ENCODE results near the gene CACNA1B.

CACNA1B gene

DNA sequence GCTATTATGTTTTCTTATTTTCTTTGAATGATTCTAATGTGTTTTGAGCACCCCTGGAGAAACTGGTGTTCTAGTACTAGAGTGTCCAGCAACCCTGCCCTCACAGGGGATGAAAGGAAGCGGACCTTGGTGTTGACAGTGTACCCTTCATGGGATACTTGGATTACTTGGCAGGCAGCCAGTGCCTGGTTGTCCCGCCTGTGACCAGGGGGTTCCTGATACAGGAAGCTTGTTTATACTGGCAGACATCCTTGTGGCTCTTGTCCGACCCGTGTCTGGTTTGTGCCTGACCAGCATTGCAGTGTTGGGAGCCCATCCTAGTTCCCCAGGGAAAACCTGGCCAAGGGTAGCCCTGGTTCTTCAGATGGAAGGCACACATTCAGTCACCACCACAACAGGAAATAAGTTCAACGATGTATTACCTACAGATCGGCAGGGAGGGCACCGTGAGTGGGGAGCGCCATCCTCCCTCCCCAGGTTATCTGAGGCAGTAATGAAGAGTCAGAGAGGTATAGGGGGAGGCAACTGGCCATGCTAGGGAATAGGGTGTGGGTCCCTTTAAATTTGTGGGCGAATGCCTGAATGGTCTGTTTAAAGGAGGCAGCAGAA is 47.3 kb downstream of the CACNA1B start:
- no peak for DNase-seq

DNA sequence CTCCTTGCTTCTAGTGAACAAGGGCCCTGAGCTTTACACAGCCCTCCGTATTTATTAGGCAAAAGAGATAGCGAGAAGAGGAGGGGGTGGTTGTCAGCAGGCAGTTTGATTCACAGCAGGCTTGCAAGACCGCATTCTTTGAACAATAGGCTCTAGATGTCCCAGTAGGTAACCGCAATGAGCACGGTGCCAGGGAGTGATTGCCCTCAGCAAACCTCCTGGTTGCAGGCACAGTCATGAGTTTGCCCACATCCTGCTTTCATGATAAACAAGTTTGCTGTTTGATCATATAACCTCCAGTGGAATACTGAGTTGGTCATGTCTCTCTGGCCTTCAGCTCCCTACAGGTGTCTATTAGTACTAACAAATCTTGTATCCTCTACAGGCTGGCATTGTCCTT is 66.1 kb downstream of the CACNA1B start:
- DNase-seq: no peak

DNA sequence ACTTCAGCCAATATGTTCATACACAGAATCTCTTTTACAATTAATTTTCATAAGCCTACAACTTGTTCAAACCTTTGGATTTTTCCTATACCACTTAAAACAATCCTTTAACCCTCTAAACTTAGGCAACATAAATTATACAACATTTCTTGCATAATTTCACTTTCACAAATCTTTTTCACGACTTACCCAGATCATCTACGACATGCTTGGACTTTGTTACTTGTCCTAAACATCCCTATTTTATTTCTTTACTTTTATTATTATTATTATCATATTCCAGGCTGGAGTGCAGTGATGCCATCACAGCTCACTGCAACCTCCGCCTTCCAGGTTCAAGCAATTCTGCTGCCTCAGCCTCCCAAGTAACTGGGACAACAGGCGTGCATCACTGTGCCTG is 68.0 kb downstream of the CACNA1B start:
- peak in 1 of 3 experiments; percentile 5 for DNase-seq

DNA sequence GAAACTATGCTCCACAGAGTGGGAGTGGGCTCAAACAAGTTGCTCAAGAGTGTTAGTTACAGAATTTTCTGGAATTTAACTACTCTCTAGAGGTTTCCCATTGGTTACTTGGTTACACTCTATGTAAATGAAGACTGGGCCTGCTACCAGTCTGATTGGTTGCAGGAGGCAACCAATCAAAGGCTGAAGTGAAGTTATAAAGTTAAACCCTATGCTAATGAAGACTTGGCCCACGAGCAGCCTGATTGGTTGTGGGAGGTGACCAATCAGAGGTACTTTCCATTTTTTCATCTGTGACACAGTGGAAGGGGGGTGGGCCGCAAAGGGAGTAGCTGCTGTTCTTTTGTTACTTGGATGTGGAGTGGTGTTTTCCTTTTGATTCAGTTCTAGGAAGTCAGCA is 69.4 kb downstream of the CACNA1B start:
- DNase-seq: no peak

DNA sequence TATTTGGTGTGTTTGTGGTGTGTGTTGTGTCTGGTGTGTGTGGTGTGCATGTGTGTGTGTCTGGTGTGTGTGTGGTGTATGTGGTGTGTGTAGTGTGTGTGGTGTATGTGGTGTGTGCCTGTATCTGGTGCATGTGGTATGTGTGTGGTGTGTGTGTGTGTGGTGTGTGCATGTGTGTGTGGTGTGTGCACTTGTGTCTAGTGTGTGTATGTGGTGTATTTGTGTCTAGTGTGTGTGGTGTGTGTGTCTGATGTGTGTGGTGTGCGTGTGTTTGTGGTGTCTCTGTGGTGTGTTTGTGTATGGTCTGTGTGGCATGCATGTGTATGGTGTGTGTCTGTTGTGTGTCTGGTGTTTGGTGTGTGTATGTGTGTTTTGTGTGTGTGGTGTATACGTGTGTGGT is 71.1 kb downstream of the CACNA1B start:
- no peak for DNase-seq

DNA sequence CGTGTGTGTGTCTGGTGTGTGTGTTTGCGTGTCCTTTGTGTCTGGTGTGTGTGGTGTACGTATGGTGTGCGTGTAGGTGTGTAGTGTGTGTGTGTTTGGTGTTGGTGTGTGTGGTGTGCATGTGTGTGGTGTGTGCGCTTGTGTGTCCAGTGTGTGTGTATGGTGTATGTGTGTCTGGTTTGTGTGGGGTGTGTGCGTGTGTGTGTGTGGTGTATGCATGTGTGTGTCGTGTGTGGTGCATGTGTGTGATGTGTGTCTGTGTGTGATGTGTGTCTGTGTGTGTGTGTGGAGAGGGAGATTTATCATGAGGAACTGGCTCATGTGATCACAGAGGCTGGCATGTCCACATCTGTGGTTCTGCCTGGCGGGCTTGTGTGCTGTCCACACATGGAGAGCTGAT is 71.7 kb downstream of the CACNA1B start:
- no peak for DNase-seq

DNA sequence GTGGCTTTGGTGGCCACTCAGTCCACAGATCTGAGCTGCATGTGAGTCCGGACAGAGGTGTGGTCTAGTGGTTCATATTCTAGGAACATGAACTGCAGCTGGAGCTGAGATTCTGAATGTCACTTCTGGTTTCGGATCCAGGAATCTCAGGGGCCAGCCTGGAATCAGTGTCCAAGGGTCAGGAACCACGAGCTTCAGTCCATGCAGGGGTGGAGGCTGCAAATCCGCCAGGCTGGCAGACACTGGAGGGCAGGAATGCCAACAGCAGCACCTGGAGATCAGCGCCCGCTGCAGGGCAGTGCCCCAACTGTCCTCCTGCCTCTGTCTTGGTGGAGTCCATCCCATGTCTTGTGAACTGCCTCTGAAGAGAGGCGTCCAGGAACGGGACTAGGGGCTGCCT is 73.5 kb downstream of the CACNA1B start:
- no peak for DNase-seq

DNA sequence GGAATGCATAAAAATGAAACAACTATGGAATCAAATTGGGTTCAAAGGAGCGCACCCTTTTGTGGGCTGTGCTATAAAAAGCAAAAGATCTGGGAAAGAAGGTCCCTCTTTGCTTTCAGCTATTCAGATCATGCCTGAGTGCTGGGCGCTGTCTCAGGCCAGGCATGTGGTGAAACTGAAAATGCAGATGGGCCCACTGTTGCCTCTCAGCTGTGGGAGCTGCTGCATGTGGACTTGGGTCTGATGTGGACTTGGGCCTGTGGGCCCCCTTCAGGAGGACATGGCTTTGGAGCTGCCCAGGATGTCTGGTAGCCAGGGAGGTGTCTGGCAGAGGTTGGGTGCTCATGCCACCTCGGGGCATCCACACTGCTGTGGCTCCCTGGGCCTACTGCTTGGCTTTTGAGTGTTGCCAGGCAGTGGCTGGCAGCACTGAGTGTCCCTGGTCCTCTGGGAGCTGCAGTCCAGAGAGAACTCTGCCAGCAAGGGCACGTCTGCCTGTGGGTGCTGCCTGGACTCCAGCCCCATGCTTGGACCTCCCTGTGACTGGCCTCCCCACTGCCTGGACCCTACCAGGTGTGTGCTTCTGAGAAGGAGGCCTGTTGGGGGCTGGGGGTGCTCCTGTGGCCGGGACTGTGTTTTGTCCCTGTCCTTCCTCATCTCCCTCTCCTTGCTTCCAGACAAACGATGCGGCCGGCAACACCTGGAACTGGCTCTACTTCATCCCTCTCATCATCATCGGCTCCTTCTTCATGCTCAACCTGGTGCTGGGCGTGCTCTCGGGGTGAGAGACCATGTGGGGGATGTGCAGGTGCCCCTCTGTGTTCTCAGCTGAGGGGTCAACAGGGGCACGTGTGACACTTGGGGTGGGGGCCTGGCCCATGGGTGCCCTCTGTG is 74.3 kb downstream of the CACNA1B start:
- no peak for DNase-seq

DNA sequence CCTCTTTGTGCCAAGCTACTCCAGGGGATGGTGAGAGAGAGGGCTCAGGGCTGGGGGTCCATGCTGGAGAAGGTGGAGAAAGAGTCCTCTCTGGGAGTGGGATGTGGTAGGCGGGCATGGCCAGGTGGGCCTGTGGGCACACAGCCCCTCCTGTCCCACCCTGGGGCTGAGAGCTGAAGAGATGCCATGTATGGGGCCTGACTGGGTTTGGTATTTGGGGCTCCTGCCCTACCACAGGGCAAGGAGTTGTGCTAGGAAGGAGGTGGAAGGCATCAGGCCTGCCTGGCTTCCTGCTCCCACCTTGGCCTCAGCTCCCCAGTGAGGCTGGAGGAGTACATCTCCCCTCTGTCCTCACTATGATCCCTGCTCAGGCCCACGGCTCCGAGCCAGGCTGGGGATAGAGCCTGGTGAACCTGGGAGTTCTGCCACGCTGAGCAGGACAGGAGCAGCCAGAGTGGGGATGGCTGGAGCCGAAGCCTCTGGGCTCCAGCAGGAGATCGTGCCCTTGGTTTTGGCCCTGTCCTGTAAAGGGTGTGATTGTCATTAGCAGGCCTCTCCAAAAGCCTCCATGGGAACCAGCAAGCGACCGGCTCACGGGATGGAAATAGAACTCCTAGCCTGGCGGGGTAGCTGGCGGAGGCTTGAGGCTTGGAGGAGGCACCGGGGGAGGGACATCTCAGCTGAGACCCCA is 75.5 kb downstream of the CACNA1B start:
- no peak for DNase-seq

DNA sequence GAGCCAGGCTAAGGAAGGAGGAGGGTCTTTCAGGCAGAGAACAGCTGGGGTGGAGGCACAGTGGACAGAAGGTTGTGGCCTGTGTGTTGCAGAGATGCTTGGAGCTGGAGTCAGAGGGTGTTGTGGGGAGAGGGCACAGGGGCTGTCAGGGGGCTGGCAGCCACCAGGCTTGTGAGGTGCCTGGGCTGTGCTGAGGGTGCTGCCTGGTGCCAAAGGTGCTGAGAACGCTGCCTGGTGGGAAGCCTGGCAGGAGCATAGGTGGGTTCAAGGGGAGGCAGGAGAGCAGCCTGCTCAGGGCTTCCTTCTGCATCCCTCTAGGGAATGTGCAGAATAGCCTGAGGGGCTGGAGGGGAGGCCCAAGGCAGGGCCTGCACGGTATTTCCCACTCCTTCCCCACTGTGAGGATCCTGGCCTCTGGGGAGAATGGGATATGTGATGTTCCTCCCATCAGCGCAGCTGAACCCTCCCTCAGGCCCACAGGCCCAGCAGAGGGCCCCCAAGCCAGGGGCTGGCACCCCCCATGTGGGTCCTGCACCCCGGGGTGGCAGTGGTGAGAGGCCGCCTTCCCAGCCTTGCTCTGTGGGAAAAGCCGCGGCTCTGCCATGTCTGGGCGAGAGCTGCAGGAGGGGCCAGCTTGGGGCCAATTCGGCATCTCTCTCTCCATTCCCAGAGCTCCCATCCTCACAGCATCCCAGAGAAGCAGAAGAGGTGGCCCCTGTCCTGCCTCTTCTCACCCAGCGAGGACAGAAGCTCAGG is 76.3 kb downstream of the CACNA1B start:
- DNase-seq: no peak

DNA sequence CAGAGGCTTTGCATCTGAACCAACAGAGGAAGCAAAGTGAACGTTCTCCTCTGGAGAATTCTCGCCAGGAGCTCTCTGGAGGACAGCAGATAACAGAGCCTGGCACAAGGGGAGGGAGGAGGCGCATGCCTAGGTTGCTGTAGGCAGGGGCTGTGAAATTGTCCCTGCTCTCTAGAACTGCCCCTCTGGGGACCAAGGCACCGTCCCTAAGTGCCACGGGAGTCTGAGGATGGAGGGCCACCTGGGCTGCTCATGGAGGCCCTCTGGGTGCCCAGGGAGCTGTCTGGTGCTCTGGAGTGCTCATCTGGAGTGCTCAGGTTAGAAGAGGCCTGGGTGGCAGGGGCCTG is 77.6 kb downstream of the CACNA1B start:
- DNase-seq: no peak

DNA sequence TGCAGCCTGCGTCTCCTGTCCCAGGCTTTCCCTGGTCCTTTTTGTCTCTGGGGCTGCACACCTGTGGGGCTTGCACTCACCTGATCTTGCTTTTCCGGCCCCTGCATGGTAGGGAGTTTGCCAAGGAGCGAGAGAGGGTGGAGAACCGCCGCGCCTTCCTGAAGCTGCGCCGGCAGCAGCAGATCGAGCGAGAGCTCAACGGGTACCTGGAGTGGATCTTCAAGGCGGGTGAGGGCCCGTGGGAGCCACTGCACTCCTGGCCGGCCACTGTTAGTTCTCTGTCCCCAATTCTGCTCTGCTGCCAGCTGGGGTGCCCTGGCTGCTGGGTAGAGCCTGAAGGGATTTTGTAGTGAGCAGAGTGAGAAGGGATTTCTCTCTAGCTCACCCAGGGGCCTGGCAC is 78.0 kb downstream of the CACNA1B start:
- no peak for DNase-seq

DNA sequence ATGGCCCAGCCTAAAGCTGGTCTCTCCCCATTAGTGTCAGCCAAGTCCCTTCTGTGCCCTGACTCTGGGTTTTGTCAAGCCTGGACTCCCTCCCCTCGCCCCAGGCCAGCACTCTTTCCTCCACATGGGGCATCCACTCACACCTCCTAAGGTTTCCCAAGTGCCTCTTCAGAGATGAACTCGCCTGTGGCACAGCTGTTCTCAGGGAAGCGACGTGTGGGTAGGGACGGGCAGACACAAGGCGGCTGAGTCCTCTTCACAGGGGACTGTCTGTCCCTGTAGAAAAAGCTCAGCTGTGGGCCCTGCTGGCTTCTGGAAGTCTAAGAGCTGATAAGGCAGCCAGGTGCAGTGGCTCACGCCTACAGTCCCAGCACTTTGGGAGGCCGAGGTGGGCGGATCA is 78.5 kb downstream of the CACNA1B start:
- no peak for DNase-seq

DNA sequence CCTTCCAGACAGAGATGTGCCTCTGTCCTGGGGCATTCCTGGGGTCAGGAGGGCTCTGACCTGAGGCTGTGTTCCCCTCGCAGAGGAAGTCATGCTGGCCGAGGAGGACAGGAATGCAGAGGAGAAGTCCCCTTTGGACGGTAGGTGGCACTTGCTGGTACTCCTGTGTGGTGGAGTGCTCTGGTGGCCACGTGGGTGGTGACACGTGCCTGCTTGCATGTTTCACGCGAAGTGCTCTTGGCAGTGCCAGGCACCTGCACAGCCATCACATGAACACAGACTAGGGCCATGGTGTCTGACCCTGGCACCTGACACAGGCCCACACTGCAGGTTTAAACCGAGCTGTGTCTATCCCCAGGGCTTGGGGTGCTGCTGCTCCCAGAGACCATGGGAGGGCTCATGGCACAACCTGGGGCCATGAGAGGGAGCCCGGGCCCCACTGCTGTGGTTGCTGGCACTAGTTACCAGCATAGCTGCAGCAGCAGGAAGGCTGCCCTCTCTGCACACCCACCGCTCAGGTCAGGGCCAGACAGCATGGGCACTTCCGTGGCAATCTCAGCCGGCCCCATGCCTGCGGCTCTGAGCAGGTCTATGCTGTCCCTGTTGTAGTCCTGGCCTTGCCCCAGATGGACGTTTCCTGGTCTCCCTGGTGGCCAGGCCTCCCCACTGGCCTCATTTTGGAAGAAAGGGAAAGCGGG is 79.3 kb downstream of the CACNA1B start:
- no peak for DNase-seq

DNA sequence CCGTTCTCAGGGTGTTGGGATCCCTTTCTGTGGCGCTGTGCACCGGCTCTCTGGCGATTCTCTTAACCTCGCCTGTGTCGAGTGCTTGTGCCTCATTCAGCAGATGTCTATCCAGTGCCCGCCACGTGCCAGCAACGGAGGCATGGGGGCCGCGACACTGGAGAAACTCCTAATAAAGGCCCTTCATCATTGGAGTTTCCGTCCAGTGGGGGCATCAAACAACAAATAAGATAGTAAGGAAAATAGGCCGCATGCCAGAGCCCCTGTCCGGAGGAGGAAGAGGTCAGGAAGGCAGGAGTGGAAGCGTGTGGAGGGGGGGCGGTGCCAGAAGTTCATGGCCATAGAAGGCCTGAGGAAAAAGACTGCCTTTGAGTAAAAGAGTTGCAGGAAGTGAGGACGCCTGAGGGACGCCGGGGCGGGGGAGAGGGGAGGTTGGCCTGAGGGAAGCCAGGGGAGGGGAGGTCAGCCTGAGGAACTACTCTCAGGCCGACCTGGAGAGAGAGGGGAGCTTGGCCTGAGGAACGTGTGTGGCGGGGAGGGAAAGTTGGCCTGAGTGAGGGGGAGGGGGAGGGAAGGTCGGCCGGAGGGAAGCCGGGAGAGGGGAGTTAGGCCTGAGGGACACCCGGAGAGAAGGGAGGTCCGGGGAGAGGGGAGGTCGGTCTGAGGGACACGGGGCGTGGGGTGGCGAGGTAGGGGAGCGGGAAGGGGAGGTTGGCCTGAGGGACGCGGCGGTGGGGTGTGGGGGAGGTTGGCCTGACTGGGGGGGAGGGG is 82.2 kb downstream of the CACNA1B start:
- no peak for DNase-seq

DNA sequence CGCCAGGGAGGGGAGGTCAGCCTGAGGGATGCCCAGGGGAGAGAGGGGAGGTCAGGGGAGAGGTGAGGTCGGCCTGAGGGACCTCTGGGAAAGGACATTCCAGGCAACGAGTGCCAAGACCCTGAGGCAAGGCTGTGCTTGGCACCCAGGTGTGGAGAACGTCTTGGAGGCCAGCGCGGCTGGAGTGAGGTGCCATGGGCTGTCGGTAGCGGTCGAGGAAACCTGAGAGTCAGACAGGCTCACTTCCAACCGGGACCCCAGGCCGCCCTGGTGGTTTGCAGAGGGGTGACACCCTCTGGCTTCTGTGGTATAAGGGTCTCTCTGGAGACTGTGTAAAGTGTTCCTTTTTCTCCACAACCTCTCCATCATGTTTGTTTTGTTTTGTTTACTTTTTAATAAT is 82.9 kb downstream of the CACNA1B start:
- DNase-seq: no peak

DNA sequence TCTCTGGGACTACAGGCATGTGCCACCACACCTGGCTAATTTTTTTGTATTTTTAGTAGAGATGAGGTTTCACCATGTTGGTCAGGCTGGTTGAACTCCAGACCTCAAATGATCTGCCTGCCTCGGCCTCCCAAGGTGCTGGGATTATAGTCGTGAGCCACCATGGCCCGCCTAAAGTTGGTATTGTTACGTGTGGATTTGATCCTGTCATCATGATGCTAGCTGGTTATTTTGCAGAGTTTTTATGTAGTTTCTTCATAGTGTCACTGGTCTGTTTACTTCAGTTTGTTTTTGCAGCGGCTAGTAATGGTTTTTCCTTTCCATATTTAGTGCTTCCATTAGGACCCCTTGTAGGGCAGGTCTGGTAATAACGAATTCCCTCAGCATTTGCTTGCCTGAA is 85.9 kb downstream of the CACNA1B start:
- no peak for DNase-seq

DNA sequence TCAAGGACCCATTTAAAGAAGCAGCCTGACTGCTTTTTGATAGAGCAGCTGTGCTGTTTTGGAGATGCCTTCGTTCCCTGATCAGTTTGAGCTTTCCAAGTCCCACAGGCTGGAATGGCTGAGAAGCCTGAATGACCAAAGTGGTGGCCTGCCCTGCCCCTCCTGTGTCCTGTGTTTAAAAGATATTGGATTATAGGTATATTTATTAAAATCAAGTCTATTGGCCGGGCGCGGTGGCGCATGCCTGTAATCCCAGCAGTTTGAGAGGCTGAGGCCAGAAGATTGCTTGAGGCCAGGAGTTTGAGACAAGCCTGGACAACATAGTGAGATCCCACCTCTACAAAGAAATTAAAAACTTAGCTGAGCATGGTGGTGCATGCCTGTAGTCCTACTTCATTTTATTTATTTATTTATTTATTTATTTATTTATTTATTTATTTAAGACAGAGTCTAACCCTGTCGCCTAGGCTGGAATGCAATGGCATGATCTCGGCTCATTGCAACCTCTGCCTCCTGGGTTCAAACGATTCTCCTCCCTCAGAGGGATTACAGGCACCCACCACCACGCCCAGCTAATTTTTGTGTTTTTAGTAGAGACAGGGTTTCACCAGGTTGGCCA is 87.7 kb downstream of the CACNA1B start:
- no peak for DNase-seq

DNA sequence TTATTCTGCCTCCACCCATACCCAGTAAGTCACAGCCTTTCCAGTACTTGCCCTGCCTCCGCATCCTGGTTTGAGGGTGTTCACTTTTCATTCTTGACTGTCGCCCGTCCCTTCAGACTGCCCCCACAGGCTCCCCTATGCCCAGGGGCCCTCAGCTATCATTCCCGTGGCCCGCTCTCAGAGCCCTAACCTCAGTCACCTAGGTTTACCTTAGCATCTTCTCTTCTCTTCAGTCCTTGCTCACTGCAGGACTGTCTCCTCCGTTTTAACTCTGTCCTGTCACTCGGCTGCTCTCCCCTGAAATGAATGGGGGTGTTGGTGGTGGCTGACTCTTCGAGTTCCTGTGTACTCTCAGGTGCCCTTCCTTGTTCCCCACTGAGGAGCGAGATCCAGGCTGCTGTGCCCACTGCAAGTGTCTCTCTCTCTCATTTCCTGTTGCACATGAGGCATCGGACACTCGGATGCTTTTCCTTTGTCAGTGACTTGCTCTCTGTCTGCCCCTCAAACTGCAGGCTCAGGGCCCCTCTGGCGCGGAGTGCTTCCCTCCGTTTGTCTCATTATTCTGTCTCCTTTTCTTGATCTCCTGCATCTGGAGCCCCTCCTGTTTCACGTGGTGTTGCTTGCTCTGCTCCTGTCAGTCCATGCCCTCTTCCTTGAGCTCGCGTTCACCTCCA is 89.8 kb downstream of the CACNA1B start:
- DNase-seq: no peak

DNA sequence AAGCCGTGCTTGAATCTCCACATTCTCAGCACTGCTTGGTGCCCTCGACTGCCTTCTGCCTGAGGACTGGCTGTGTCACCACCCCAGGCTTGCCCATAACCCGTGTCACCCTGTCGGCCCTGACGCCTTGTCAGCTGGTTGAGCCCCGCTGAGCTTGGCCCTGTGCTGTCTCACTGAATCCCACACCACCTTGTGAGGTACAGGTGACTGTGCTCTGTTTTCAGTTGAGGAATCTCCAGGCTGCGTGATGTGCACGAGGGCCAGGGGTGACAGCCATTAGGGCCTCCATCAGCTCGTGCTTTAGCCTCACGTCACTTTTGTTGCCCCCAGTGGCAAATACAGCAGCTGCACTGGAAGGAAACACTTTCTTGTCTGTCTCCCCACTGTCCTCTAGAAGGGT is 90.7 kb downstream of the CACNA1B start:
- DNase-seq: no peak

DNA sequence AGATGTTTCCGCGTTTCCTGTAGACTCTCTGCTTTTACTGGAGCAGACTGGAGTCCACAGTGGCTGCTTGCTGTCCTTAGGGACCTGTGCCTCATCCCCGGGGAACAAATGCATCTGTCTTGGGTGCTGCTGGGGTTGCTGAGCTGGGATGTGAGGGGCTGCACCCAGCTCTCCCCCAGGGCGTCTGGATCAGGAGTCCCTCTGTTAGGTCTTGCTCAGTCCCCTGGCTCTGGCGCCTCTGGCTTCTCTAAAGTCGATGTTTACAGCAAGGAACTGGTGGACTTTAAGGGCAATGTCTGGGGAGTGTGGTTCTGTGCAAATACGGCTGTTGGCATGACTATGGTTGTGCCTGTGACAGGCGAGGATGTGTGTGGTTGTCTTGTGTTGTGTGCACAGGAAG is 91.4 kb downstream of the CACNA1B start:
- no peak for DNase-seq

Data from NCI-H1417 (cell line).